ENCODE data around the gene HAVCR2. TPM values are rescaled to one million over a fixed set of nuclear protein-coding genes. Genes with fewer than 3 reads are reported as not detected.

The HAVCR2 gene
- total and polyA plus RNA-seq, 4 donors: 2.3 to 21.6 (median 10.0) TPM

DNA sequence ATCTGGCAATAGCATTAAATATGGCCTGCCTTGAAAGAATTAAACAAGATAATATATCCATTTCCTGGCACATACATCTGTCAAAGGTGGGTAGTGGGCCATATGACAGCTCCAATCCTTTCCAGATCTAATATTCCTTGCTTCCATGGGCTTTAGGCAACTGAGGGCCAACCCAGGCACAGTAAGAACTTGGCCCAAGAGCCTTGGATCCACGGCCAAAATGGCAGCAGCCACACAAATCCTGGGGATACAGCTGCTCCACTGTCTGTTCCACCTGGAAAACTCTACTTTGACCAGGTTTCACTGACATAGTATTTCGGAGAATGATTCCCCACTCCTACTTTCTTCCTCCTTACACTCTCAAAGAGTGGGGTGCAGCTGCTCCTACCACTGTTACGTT is 63.2 kb downstream of the HAVCR2 start:
- intact Hi-C loops (cut with DNase I): no loop called here
- Histone ChIP-seq H3K27ac (ENCODE audit: low read depth in 1 of 2, low read length in 2 of 2) (no peak overlapping the region), H3K9me3 (ENCODE audit: control insufficient read depth, low read length) (no peaks in the 10 kb centered on the region), H3K4me1 (ENCODE audit: control insufficient read depth in 1 of 2, insufficient read depth in 2 of 2, low read length in 2 of 2) (no peaks in the 10 kb centered on the region), H3K27me3 (ENCODE audit: control insufficient read depth in 1 of 2, insufficient read depth in 2 of 2, low read length in 1 of 2) (no peaks in the 10 kb centered on the region), H3K4me3 (ENCODE audit: low read length in 2 of 2) (no peak overlapping the region), H3K36me3 (ENCODE audit: control insufficient read depth in 1 of 2, insufficient read depth in 2 of 2, low read length in 1 of 2) (no peaks in the 10 kb centered on the region)
- WGBS, 2 donors: 69 to 71% methylated on average over 3 of the region's 3 CpGs
- no peak for DNase-seq
- ATAC-seq (ENCODE audit: low FRiP score): no peak

- H3K4me1 ChIP-seq (ENCODE audit: control insufficient read depth in 1 of 2, insufficient read depth in 2 of 2, low read length in 2 of 2): no peaks in the 10 kb centered on the region
- H3K27ac ChIP-seq (ENCODE audit: low read depth in 1 of 2, low read length in 2 of 2): no peak overlapping the region
- no peak overlapping the region for H3K4me3 ChIP-seq (ENCODE audit: low read length in 2 of 2)
- H3K27me3 ChIP-seq (ENCODE audit: control insufficient read depth in 1 of 2, insufficient read depth in 2 of 2, low read length in 1 of 2): no peaks in the 10 kb centered on the region
- H3K36me3 ChIP-seq (ENCODE audit: control insufficient read depth in 1 of 2, insufficient read depth in 2 of 2, low read length in 1 of 2): no peaks in the 10 kb centered on the region
- intact Hi-C loops (cut with DNase I): no loop called here
- DNase-seq: no peak
- 76 to 79% methylated on average over 5 of the region's 5 CpGs for WGBS, 2 donors
- no peaks in the 10 kb centered on the region for H3K9me3 ChIP-seq (ENCODE audit: control insufficient read depth, low read length)
- no peak for ATAC-seq (ENCODE audit: low FRiP score)
These were observed 70.2 kb downstream of the HAVCR2 start for GRCh38 chr5:157038568-157039187.

Other genes starting within 250 kb of the HAVCR2 start
- under 1 TPM; 0.65 to 0.99 TPM for gene TIMD4, start 145.8 kb downstream of the HAVCR2 start, total RNA-seq
- gene TIMD4, start 145.8 kb downstream of the HAVCR2 start, polyA plus RNA-seq: not detected
- 1 to 10 TPM; 1.0 to 1.8 TPM for gene HAVCR1, start 49.9 kb downstream of the HAVCR2 start, total RNA-seq
- not detected for gene HAVCR1, start 49.9 kb downstream of the HAVCR2 start, polyA plus RNA-seq
- gene MED7, start 33.8 kb upstream of the HAVCR2 start, total RNA-seq: 10 to 100 TPM; 10.5 to 11.6 TPM
- gene MED7, start 33.8 kb upstream of the HAVCR2 start, polyA plus RNA-seq: 10 to 100 TPM; 13.8 to 14.7 TPM
- not detected for gene GARIN3, start 57.2 kb upstream of the HAVCR2 start, total RNA-seq
- not detected for gene GARIN3, start 57.2 kb upstream of the HAVCR2 start, polyA plus RNA-seq
- 1 to 10 TPM; 3.0 to 4.8 TPM for gene ITK, start 71.8 kb upstream of the HAVCR2 start, total RNA-seq
- under 1 TPM; 0.10 to 0.75 TPM for gene ITK, start 71.8 kb upstream of the HAVCR2 start, polyA plus RNA-seq
- 100 to 1,000 TPM in 1 of 2 donors, 10 to 100 TPM in 1; 42.0 to 144 TPM for gene CYFIP2, start 157.1 kb upstream of the HAVCR2 start, total RNA-seq
- gene CYFIP2, start 157.1 kb upstream of the HAVCR2 start, polyA plus RNA-seq: 100 to 1,000 TPM in 1 of 2 donors, 10 to 100 TPM in 1; 84.9 to 141 TPM

All from aorta (tissue), 5 donors.